ENCODE measurements around the gene SFMBT2.

Gene SFMBT2
- total RNA-seq, result 88.9 to 95.3 reads per million in 2 donors

- DNase-seq, result peak; percentile 50
Measured at GRCh38 chr10:7410862-7411670, at the start of gene SFMBT2. SFMBT2 (minus strand) TSS chr10:7411034; CDS start chr10:7381898, 29,136 bp downstream.

- DNase-seq, result no peak
Measured at GRCh38 chr10:7460006-7460405, 49.2 kb upstream of the SFMBT2 start.

- no peak for DNase-seq
Measured at GRCh38 chr10:7458556-7458955, 47.7 kb upstream of the SFMBT2 start.

GRCh38 chr10:7457478-7458316 is 46.9 kb upstream of the SFMBT2 start:
- DNase-seq, result no peak

- DNase-seq, result no peak
Measured at GRCh38 chr10:7449063-7449695, 38.3 kb upstream of the SFMBT2 start.

GRCh38 chr10:7445474-7446185 is 34.8 kb upstream of the SFMBT2 start:
- no peak for DNase-seq

GRCh38 chr10:7444551-7445121 is 33.8 kb upstream of the SFMBT2 start:
- DNase-seq, result no peak

- no peak for DNase-seq
Measured at GRCh38 chr10:7443036-7443435, 32.2 kb upstream of the SFMBT2 start.

GRCh38 chr10:7441403-7442147 is 30.7 kb upstream of the SFMBT2 start:
- DNase-seq, result no peak

GRCh38 chr10:7439696-7440095 is 28.9 kb upstream of the SFMBT2 start:
- no peak for DNase-seq

GRCh38 chr10:7438196-7438986 is 27.6 kb upstream of the SFMBT2 start:
- DNase-seq, result no peak

GRCh38 chr10:7436490-7437100 is 25.8 kb upstream of the SFMBT2 start:
- DNase-seq, result no peak

GRCh38 chr10:7435674-7436073 is 24.8 kb upstream of the SFMBT2 start:
- no peak for DNase-seq

- no peak for DNase-seq
Measured at GRCh38 chr10:7434378-7434777, 23.5 kb upstream of the SFMBT2 start.

- DNase-seq, result no peak
Measured at GRCh38 chr10:7433861-7434260, 23.0 kb upstream of the SFMBT2 start.

- DNase-seq, result no peak
Measured at GRCh38 chr10:7432884-7433726, 22.3 kb upstream of the SFMBT2 start.

GRCh38 chr10:7428673-7429350 is 18.0 kb upstream of the SFMBT2 start:
- no peak for DNase-seq

- DNase-seq, result no peak
Measured at GRCh38 chr10:7426349-7426748, 15.5 kb upstream of the SFMBT2 start.

- no peak for DNase-seq
Measured at GRCh38 chr10:7425691-7426090, 14.9 kb upstream of the SFMBT2 start.
